BE2C (cell line): Measurements from ENCODE around the gene ZNF700. TPM values are rescaled to one million over a fixed set of nuclear protein-coding genes. Genes with fewer than 3 reads are reported as not detected.
"Not testable (repeated sequence)": the region's sequence is repeated elsewhere in the genome, so short reads cannot be mapped to it uniquely, and the experiment has no call there.

Source experiments
- DNase-seq: peaks from one replicate; pipeline ENCODE4 v3.0.0-alpha.2; 2020
- H3K27me3 ChIP-seq: fragments of 250-450 bp; sonication (Bioruptor Pico); 2 replicates; pipeline ENCODE4 v1.5.1; 2020; ENCODE audit warnings: mild to moderate bottlenecking
- H3K36me3 ChIP-seq: fragments of 250-450 bp; sonication (Bioruptor Pico); 2 replicates; pipeline ENCODE4 v1.5.1; 2020; ENCODE audit warnings: mild to moderate bottlenecking
- H3K4me1 ChIP-seq: fragments of 250-450 bp; sonication (Bioruptor Pico); 2 replicates; pipeline ENCODE4 v1.5.1; 2020
- H3K4me3 ChIP-seq: 2 replicates; pipeline ENCODE4 v1.5.1; 2011; ENCODE audit warnings: low read depth, low read length
- H3K9me3 ChIP-seq: fragments of 250-450 bp; sonication (Bioruptor Pico); 2 replicates; pipeline ENCODE4 v1.5.1; 2020
- polyA plus RNA-seq: library from polyadenylated mRNA; unstranded; fragments of >200 nt; gene quantifications from one replicate; pipeline ENCODE4 v1.2.1, GENCODE V29; 2012; ENCODE audit warnings: low read depth, missing spikeins; ENCODE audit not compliant: insufficient read length, insufficient read depth
- TF ChIP-seq, protein P1 (sequence below): IDR thresholded peaks from 2 replicates; pipeline ENCODE4 v1.5.1; 2012; ENCODE audit warnings: mild to moderate bottlenecking, low read depth, low read length

ZNF700 gene
- polyA plus RNA-seq: 3.8 TPM

DNA sequence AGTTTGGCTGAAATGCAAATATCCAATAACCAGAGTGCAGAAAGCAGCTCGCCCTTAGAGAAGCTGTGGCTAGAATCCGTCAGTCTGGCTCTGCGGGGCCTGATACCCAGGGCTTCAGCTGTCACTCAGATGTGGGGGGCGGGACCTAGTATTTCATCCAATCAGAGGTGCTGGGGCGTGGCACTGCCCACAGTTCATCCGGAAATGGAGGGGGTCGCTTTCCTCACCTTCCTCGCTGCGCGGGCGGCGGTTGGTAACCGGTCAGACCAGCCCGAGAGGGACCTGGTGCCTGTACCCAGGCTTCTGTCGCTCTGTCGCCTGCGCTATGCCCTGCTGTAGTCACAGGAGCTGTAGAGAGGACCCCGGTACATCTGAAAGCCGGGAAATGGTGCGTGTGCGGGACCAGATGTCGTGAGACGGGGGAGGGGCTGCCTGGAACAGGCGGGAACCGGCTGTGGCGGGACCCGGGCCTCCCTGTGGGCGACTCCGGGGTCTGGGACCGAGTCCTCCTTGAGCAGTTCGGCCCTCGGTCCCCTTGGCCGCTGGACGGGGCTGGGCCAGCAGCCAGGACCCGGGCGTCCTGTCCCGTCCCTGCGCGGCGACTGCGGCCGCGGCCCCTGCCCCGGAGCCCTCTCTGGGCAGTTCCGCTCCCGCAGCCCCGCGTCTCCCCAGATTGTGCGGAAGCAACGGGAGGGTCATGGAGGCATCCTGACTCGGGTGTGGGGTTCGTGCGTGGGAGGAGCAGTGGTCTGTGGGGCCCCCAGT lies at the start of gene ZNF700:
ZNF700 (plus strand) TSS at position 222 of the 765 bp plus-strand sequence; CDS start at position 326, 104 bp downstream.
- peaks cover 4% of the 10 kb centered on the region for H3K4me1 ChIP-seq
- H3K9me3 ChIP-seq: no peaks in the 10 kb centered on the region
- H3K4me3 ChIP-seq: peak within 1 kb of the TSS; percentile 84
- peak; percentile 97 for DNase-seq
- no peaks in the 10 kb centered on the region for H3K27me3 ChIP-seq
- TF ChIP-seq, protein P1, sequence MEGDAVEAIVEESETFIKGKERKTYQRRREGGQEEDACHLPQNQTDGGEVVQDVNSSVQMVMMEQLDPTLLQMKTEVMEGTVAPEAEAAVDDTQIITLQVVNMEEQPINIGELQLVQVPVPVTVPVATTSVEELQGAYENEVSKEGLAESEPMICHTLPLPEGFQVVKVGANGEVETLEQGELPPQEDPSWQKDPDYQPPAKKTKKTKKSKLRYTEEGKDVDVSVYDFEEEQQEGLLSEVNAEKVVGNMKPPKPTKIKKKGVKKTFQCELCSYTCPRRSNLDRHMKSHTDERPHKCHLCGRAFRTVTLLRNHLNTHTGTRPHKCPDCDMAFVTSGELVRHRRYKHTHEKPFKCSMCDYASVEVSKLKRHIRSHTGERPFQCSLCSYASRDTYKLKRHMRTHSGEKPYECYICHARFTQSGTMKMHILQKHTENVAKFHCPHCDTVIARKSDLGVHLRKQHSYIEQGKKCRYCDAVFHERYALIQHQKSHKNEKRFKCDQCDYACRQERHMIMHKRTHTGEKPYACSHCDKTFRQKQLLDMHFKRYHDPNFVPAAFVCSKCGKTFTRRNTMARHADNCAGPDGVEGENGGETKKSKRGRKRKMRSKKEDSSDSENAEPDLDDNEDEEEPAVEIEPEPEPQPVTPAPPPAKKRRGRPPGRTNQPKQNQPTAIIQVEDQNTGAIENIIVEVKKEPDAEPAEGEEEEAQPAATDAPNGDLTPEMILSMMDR: no peak
- no peaks in the 10 kb centered on the region for H3K36me3 ChIP-seq

DNA sequence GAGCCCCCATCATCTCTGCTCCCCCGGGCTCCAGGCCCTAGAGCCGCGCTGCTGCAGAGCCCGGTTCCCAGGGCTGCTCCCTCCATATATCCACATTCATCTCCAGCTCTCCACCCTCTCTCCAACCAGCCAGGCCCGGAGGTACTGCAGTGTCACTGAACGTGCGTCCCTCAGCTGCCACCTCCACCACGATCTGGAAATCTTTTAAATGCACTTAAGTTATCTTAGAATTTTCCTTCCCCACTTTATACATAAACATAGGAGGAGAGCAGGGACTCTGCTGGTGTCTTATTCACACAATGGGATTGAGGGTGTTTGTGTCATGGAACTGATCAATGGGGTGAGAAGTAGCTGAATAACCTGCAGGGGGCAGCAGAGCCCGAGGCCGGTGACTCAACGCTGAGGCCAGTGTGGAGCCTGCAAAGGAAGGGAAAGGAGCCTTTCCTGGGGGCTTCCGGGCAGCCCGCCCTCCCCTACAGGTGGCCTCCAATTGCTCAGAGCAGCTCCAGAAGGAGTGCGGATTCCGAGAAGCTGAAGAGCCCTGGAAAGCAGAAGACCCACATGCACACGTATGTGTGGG lies 45.1 kb upstream of the ZNF700 start:
- peak; percentile 65 for DNase-seq
- TF ChIP-seq, protein P1: peak; percentile 57
- H3K4me3 ChIP-seq: not testable (repeated sequence)

DNA sequence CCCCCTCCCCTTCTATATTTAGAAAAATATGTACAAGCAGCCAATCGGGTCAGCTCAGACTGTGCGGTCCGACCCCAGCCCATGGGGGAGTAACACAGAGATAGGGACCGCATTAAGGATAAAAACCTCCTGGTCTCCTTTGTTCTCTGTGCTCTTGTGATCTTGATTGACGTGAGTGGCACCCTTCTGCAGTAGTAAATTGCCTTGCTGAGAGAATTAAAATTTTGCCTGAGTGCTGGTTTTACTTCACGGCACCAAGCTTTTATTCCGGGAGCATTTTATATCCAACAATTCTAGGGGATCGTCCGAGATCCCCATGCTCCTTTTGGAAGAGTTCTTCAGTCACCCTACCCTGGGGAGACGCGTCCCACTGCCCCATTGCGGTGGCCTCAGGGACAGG lies 44.3 kb upstream of the ZNF700 start:
- Histone ChIP-seq H3K4me3 (no peak overlapping the region), H3K4me1 (no peaks in the 10 kb centered on the region), H3K27me3 (no peaks in the 10 kb centered on the region), H3K36me3 (no peaks in the 10 kb centered on the region), H3K9me3 (no peaks in the 10 kb centered on the region)
- DNase-seq: no peak
- TF ChIP-seq, protein P1: no peak

More for the DNA sequence above, 45.1 kb upstream of the ZNF700 start:
- H3K9me3 ChIP-seq, H3K36me3 ChIP-seq, H3K4me1 ChIP-seq, H3K27me3 ChIP-seq: not testable (repeated sequence)

DNA sequence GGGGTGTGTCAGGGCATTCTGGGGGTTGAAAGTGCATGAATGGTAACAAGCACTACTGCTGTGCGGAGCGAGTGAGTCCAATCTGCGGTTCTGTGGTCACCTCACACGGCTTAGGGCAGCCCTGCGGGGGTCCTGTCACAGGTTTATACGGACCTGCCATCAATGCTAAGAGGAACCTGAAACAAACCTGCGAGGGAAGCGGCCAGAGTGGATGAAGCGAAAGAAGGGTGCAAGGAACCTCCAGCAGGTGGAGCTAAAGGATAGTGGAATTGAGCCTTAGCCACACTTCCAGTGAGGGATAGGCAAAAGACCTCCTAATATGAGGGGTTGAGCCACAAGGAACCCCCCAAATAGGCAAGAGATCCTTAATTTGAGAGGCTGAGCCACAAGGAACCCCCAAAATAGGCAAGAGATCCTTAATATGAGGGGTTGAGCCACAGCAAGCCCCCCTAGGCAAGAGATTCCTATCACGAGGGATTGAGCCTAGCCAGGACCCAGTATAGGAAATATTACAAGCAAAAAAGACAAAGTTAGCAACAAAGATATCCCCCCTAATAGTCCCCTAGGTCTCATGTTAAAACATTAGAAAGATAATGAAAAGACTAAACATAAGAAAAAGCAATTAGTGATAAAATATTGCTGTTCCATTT lies 43.6 kb upstream of the ZNF700 start:
- peak; percentile 71 for DNase-seq
- Histone ChIP-seq H3K27me3 (no peaks in the 10 kb centered on the region), H3K4me1 (no peaks in the 10 kb centered on the region), H3K36me3 (no peaks in the 10 kb centered on the region), H3K9me3 (no peaks in the 10 kb centered on the region), H3K4me3 (no peak overlapping the region)
- TF ChIP-seq, protein P1: peak; percentile 89

DNA sequence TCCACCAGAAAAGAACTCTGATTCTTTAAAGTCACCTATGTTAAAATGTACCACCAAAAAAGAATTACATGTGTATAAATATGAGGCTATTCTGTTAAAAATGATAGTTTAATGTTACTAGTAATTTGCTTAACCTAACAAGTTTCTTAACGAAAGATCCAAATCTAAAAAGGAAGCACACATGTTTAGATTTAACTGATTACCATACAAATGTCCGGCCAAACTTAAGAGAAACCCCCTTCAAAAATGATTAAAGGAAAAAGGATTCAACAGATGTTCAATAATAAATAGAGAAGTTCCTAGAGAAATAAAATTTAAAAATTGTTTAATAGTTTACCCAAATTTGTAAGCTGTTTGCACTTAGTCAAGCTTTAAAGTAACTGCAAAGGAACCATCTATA lies 42.3 kb upstream of the ZNF700 start:
- no peaks in the 10 kb centered on the region for H3K27me3 ChIP-seq
- TF ChIP-seq, protein P1: no peak
- no peak for DNase-seq
- H3K9me3 ChIP-seq: no peaks in the 10 kb centered on the region
- no peak overlapping the region for H3K4me3 ChIP-seq
- H3K36me3 ChIP-seq: no peaks in the 10 kb centered on the region
- H3K4me1 ChIP-seq: no peaks in the 10 kb centered on the region
